HepG2 (cell line): ENCODE data around the gene CDC14A.
A peak's percentile ranks its signal among the peaks of the same experiment; 100 is the strongest.

Experiments
- CEBPB ChIP-seq: IDR thresholded peaks from 2 replicates; pipeline ENCODE4 v1.6.1; 2011; ENCODE audit warnings: low read depth, low read length, improper control_type of control experiment, borderline replicate concordance
- CHD2 ChIP-seq: IDR thresholded peaks from 2 replicates; pipeline ENCODE4 v1.6.1; 2011; ENCODE audit warnings: low read depth, low read length, improper control_type of control experiment
- KLF11 ChIP-seq: IDR thresholded peaks from 2 replicates; pipeline ENCODE4 v1.6.1; 2016; ENCODE audit warnings: missing compliant biosample characterization
- POLR2AphosphoS5 ChIP-seq: IDR thresholded peaks from 2 replicates; pipeline ENCODE4 v1.6.1; 2012; ENCODE audit warnings: low read depth, low read length
- SAFB2 ChIP-seq: sonication (generic); formaldehyde crosslinking; IDR thresholded peaks from 2 replicates; pipeline ENCODE4 v1.5.1; 2020; ENCODE audit warnings: missing genetic modification reagents, low read depth, mild to moderate bottlenecking, borderline replicate concordance
- SALL2 ChIP-seq: sonication (generic); formaldehyde crosslinking; IDR thresholded peaks from 2 replicates; pipeline ENCODE4 v1.8.1; 2023; ENCODE audit warnings: mild to moderate bottlenecking, missing genetic modification reagents, inconsistent platforms
- SNRNP70 ChIP-seq: fragments of 200-400 bp; formaldehyde crosslinking; IDR thresholded peaks from 2 replicates; pipeline ENCODE4 v1.6.1; 2017; ENCODE audit warnings: mild to moderate bottlenecking, low read depth, low read length, moderate library complexity
- U2AF1 ChIP-seq: fragments of 200-400 bp; formaldehyde crosslinking; optimal IDR thresholded peaks from 2 replicates; pipeline ENCODE3; 2017; ENCODE audit warnings: mild to moderate bottlenecking, low read depth, low read length
- YY1 ChIP-seq: IDR thresholded peaks from 2 replicates; pipeline ENCODE4 v1.6.1; 2011; ENCODE audit warnings: low read length, low read depth, moderate library complexity, mild to moderate bottlenecking; ENCODE audit not compliant: insufficient read depth, insufficient replicate concordance
- ZNF225 ChIP-seq: sonication (generic); formaldehyde crosslinking; IDR thresholded peaks from 2 replicates; pipeline ENCODE4 v1.4.0; 2020; ENCODE audit warnings: mild to moderate bottlenecking, missing genetic modification reagents
- ZNF253 ChIP-seq: sonication (generic); formaldehyde crosslinking; IDR thresholded peaks from 2 replicates; pipeline ENCODE4 v1.8.0; 2022; ENCODE audit warnings: mild to moderate bottlenecking, missing genetic modification reagents, borderline replicate concordance
- TF ChIP-seq, protein P1 (sequence below): sonication (generic); formaldehyde crosslinking; IDR thresholded peaks from 2 replicates; pipeline ENCODE4 v1.5.0; 2020; ENCODE audit warnings: mild to moderate bottlenecking, missing genetic modification reagents, moderate library complexity
- TF ChIP-seq, protein P2 (sequence below): sonication (generic); formaldehyde crosslinking; IDR thresholded peaks from 2 replicates; pipeline ENCODE4 v1.4.0; 2020; ENCODE audit warnings: missing genetic modification reagents
- TF ChIP-seq, protein P3 (sequence below): sonication (generic); formaldehyde crosslinking; IDR thresholded peaks from 2 replicates; pipeline ENCODE4 v1.4.0; 2020; ENCODE audit warnings: missing genetic modification reagents

DNA sequence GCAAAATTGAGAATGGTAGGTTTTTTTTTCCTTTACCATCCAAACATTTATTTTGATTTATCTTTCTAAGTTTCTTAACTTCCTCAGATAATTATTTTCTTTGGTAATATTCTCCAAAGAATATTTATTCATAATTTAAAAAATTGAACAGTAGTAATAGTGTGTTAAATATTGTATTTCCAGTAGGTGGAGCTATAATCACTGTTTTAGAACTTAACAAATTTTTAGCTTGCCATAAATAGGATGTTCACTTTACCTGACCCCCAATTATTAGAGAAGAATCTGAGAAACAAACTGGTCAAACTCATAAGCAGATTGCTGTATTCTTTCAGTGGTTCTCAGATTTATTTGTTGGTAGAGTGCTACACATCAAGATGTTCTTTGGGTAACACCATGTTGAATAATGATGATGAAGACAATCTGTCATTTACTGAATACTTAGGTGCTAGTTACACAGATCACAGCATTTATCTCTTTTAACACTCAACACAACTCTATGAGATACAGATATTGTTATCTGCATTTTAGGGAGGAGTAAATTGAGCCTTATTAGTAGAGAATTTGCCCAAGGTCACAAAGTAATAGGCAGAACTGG, 103.3 kb downstream of the CDC14A start:
- TF ChIP-seq CEBPB = no peak
- no peak for TF ChIP-seq POLR2AphosphoS5
- no peak for TF ChIP-seq YY1
- TF ChIP-seq, protein P1, sequence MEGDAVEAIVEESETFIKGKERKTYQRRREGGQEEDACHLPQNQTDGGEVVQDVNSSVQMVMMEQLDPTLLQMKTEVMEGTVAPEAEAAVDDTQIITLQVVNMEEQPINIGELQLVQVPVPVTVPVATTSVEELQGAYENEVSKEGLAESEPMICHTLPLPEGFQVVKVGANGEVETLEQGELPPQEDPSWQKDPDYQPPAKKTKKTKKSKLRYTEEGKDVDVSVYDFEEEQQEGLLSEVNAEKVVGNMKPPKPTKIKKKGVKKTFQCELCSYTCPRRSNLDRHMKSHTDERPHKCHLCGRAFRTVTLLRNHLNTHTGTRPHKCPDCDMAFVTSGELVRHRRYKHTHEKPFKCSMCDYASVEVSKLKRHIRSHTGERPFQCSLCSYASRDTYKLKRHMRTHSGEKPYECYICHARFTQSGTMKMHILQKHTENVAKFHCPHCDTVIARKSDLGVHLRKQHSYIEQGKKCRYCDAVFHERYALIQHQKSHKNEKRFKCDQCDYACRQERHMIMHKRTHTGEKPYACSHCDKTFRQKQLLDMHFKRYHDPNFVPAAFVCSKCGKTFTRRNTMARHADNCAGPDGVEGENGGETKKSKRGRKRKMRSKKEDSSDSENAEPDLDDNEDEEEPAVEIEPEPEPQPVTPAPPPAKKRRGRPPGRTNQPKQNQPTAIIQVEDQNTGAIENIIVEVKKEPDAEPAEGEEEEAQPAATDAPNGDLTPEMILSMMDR (CRISPR knock-in tag) = peak; percentile 27
- TF ChIP-seq U2AF1 = no peak
- no peak for TF ChIP-seq ZNF253 (CRISPR knock-in tag)
- TF ChIP-seq KLF11 (CRISPR knock-in tag) = no peak
- no peak for TF ChIP-seq ZNF225
- no peak for TF ChIP-seq CHD2
- TF ChIP-seq SNRNP70 = no peak
- TF ChIP-seq SALL2 = no peak
- TF ChIP-seq, protein P2, sequence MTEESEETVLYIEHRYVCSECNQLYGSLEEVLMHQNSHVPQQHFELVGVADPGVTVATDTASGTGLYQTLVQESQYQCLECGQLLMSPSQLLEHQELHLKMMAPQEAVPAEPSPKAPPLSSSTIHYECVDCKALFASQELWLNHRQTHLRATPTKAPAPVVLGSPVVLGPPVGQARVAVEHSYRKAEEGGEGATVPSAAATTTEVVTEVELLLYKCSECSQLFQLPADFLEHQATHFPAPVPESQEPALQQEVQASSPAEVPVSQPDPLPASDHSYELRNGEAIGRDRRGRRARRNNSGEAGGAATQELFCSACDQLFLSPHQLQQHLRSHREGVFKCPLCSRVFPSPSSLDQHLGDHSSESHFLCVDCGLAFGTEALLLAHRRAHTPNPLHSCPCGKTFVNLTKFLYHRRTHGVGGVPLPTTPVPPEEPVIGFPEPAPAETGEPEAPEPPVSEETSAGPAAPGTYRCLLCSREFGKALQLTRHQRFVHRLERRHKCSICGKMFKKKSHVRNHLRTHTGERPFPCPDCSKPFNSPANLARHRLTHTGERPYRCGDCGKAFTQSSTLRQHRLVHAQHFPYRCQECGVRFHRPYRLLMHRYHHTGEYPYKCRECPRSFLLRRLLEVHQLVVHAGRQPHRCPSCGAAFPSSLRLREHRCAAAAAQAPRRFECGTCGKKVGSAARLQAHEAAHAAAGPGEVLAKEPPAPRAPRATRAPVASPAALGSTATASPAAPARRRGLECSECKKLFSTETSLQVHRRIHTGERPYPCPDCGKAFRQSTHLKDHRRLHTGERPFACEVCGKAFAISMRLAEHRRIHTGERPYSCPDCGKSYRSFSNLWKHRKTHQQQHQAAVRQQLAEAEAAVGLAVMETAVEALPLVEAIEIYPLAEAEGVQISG = no peak
- TF ChIP-seq SAFB2 (CRISPR knock-in tag) = no peak
- TF ChIP-seq, protein P3, sequence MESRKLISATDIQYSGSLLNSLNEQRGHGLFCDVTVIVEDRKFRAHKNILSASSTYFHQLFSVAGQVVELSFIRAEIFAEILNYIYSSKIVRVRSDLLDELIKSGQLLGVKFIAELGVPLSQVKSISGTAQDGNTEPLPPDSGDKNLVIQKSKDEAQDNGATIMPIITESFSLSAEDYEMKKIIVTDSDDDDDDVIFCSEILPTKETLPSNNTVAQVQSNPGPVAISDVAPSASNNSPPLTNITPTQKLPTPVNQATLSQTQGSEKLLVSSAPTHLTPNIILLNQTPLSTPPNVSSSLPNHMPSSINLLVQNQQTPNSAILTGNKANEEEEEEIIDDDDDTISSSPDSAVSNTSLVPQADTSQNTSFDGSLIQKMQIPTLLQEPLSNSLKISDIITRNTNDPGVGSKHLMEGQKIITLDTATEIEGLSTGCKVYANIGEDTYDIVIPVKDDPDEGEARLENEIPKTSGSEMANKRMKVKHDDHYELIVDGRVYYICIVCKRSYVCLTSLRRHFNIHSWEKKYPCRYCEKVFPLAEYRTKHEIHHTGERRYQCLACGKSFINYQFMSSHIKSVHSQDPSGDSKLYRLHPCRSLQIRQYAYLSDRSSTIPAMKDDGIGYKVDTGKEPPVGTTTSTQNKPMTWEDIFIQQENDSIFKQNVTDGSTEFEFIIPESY (CRISPR knock-in tag) = no peak
